ENCODE measurements around the gene KPNA2. TPM values are rescaled to one million over a fixed set of nuclear protein-coding genes. Genes with fewer than 3 reads are reported as not detected.
A peak's percentile ranks its signal among the peaks of the same experiment; 100 is the strongest.

KPNA2 gene
- total and polyA plus RNA-seq, 9 of the 15 experiments (the other 6 are each of a cell fraction or from before 2014, with no cell fraction given) = 132 to 984 (median 241) TPM

DNA sequence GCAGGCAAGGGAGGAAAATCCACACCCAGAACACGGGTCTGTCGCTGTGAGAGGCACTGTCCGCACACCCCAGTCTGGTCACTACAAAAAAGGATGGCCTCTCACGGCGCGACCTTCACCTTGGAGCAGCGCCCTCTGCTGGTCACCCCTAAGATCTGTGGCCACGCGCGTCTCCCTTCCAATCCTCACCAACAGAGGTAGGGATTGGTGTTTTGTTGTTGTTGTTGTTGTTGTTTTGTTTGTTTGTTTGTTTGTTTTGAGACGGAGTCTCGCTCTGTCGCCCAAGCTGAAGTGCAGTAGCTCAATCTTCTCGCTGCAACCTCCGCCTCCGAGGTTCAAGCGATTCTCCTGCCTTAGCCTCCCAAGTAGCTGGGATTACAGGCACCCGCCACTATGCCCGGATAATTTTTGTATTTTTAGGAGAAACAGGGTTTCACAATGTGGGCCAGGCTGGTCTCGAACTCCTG lies 24.3 kb upstream of the KPNA2 start (continued):
- TF ChIP-seq, protein P1, sequence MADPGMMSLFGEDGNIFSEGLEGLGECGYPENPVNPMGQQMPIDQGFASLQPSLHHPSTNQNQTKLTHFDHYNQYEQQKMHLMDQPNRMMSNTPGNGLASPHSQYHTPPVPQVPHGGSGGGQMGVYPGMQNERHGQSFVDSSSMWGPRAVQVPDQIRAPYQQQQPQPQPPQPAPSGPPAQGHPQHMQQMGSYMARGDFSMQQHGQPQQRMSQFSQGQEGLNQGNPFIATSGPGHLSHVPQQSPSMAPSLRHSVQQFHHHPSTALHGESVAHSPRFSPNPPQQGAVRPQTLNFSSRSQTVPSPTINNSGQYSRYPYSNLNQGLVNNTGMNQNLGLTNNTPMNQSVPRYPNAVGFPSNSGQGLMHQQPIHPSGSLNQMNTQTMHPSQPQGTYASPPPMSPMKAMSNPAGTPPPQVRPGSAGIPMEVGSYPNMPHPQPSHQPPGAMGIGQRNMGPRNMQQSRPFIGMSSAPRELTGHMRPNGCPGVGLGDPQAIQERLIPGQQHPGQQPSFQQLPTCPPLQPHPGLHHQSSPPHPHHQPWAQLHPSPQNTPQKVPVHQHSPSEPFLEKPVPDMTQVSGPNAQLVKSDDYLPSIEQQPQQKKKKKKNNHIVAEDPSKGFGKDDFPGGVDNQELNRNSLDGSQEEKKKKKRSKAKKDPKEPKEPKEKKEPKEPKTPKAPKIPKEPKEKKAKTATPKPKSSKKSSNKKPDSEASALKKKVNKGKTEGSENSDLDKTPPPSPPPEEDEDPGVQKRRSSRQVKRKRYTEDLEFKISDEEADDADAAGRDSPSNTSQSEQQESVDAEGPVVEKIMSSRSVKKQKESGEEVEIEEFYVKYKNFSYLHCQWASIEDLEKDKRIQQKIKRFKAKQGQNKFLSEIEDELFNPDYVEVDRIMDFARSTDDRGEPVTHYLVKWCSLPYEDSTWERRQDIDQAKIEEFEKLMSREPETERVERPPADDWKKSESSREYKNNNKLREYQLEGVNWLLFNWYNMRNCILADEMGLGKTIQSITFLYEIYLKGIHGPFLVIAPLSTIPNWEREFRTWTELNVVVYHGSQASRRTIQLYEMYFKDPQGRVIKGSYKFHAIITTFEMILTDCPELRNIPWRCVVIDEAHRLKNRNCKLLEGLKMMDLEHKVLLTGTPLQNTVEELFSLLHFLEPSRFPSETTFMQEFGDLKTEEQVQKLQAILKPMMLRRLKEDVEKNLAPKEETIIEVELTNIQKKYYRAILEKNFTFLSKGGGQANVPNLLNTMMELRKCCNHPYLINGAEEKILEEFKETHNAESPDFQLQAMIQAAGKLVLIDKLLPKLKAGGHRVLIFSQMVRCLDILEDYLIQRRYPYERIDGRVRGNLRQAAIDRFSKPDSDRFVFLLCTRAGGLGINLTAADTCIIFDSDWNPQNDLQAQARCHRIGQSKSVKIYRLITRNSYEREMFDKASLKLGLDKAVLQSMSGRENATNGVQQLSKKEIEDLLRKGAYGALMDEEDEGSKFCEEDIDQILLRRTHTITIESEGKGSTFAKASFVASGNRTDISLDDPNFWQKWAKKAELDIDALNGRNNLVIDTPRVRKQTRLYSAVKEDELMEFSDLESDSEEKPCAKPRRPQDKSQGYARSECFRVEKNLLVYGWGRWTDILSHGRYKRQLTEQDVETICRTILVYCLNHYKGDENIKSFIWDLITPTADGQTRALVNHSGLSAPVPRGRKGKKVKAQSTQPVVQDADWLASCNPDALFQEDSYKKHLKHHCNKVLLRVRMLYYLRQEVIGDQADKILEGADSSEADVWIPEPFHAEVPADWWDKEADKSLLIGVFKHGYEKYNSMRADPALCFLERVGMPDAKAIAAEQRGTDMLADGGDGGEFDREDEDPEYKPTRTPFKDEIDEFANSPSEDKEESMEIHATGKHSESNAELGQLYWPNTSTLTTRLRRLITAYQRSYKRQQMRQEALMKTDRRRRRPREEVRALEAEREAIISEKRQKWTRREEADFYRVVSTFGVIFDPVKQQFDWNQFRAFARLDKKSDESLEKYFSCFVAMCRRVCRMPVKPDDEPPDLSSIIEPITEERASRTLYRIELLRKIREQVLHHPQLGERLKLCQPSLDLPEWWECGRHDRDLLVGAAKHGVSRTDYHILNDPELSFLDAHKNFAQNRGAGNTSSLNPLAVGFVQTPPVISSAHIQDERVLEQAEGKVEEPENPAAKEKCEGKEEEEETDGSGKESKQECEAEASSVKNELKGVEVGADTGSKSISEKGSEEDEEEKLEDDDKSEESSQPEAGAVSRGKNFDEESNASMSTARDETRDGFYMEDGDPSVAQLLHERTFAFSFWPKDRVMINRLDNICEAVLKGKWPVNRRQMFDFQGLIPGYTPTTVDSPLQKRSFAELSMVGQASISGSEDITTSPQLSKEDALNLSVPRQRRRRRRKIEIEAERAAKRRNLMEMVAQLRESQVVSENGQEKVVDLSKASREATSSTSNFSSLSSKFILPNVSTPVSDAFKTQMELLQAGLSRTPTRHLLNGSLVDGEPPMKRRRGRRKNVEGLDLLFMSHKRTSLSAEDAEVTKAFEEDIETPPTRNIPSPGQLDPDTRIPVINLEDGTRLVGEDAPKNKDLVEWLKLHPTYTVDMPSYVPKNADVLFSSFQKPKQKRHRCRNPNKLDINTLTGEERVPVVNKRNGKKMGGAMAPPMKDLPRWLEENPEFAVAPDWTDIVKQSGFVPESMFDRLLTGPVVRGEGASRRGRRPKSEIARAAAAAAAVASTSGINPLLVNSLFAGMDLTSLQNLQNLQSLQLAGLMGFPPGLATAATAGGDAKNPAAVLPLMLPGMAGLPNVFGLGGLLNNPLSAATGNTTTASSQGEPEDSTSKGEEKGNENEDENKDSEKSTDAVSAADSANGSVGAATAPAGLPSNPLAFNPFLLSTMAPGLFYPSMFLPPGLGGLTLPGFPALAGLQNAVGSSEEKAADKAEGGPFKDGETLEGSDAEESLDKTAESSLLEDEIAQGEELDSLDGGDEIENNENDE (IDR thresholded peaks at IDR 0.05; ENCODE audit: low read depth, low read length) = no peak
- no peak for TF ChIP-seq ZKSCAN8 (CRISPR knock-in tag; IDR thresholded peaks at IDR 0.05)
- TF ChIP-seq SMARCA5 (IDR thresholded peaks at IDR 0.05) = peak; percentile 80
- TF ChIP-seq NBN (IDR thresholded peaks at IDR 0.05; ENCODE audit: low read depth) = peak; percentile 20; the same call in 1 of the 2 replicates
- no peak for TF ChIP-seq DIDO1 (tag; IDR thresholded peaks at IDR 0.05; ENCODE audit: low read depth)
- TF ChIP-seq, protein P2, sequence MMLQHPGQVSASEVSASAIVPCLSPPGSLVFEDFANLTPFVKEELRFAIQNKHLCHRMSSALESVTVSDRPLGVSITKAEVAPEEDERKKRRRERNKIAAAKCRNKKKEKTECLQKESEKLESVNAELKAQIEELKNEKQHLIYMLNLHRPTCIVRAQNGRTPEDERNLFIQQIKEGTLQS (IDR thresholded peaks at IDR 0.05) = no peak
- TF ChIP-seq, protein P2 (CRISPR knock-in tag; conservative IDR thresholded peaks at IDR 0.05) = no peak
- TF ChIP-seq, protein P3, sequence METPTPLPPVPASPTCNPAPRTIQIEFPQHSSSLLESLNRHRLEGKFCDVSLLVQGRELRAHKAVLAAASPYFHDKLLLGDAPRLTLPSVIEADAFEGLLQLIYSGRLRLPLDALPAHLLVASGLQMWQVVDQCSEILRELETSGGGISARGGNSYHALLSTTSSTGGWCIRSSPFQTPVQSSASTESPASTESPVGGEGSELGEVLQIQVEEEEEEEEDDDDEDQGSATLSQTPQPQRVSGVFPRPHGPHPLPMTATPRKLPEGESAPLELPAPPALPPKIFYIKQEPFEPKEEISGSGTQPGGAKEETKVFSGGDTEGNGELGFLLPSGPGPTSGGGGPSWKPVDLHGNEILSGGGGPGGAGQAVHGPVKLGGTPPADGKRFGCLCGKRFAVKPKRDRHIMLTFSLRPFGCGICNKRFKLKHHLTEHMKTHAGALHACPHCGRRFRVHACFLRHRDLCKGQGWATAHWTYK (CRISPR knock-in tag; IDR thresholded peaks at IDR 0.05) = no peak
- no peak for TF ChIP-seq ZNF444 (CRISPR knock-in tag; IDR thresholded peaks at IDR 0.05)
- TF ChIP-seq, protein P4, sequence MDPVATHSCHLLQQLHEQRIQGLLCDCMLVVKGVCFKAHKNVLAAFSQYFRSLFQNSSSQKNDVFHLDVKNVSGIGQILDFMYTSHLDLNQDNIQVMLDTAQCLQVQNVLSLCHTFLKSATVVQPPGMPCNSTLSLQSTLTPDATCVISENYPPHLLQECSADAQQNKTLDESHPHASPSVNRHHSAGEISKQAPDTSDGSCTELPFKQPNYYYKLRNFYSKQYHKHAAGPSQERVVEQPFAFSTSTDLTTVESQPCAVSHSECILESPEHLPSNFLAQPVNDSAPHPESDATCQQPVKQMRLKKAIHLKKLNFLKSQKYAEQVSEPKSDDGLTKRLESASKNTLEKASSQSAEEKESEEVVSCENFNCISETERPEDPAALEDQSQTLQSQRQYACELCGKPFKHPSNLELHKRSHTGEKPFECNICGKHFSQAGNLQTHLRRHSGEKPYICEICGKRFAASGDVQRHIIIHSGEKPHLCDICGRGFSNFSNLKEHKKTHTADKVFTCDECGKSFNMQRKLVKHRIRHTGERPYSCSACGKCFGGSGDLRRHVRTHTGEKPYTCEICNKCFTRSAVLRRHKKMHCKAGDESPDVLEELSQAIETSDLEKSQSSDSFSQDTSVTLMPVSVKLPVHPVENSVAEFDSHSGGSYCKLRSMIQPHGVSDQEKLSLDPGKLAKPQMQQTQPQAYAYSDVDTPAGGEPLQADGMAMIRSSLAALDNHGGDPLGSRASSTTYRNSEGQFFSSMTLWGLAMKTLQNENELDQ (CRISPR knock-in tag; IDR thresholded peaks at IDR 0.05; ENCODE audit: borderline replicate concordance) = no peak
- TF ChIP-seq, protein P5, sequence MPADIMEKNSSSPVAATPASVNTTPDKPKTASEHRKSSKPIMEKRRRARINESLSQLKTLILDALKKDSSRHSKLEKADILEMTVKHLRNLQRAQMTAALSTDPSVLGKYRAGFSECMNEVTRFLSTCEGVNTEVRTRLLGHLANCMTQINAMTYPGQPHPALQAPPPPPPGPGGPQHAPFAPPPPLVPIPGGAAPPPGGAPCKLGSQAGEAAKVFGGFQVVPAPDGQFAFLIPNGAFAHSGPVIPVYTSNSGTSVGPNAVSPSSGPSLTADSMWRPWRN (IDR thresholded peaks at IDR 0.05; ENCODE audit: low read depth) = no peak
- no peak for TF ChIP-seq HNRNPL (IDR thresholded peaks at IDR 0.05; ENCODE audit: low read depth, low read length)

All from K562 (cell line).